Measurements from ENCODE around the gene PHETA1. TPM values are rescaled to one million over a fixed set of nuclear protein-coding genes. Genes with fewer than 3 reads are reported as not detected.

Gene PHETA1
- total RNA-seq, 1 experiment from 2014 or later, result 26.2 TPM

GRCh38 chr12:111417290-111417689, 48.4 kb upstream of the PHETA1 start:
- Histone ChIP-seq H3K9me2 (ENCODE audit: insufficient read depth) (no peaks in the 10 kb centered on the region), H3K36me3 (ENCODE audit: low read depth) (no peaks in the 10 kb centered on the region), H3K4me1 (replicated peaks; ENCODE audit: insufficient read depth) (peaks cover 9% of the 10 kb centered on the region), H3F3A (ENCODE audit: insufficient read depth, low read depth) (peaks cover 18% of the 10 kb centered on the region; the same call in 1 of the 2 replicates), H3K27ac (no peak overlapping the region), H4K20me1 (ENCODE audit: insufficient read depth) (peaks cover 9% of the 10 kb centered on the region; the same call in 1 of the 2 replicates), H3K4me3 (no peak overlapping the region), H2AFZ (no peak overlapping the region), H3K9me3 (ENCODE audit: insufficient read depth, low read depth) (no peaks in the 10 kb centered on the region), H3K79me2 (ENCODE audit: low read depth) (peaks cover 7% of the 10 kb centered on the region), H3K27me3 (ENCODE audit: insufficient read depth, low read depth) (no peaks in the 10 kb centered on the region), H3K4me2 (no peak overlapping the region)
- POLR2A ChIA-PET (ENCODE audit: unreplicated experiment), result no interaction called here
- DNase-seq, result no peak
- TF ChIP-seq CTCF (conservative IDR thresholded peaks at IDR 0.05), result no peak
- no peak for TF ChIP-seq EZH2 (IDR thresholded peaks at IDR 0.05; ENCODE audit: low read depth)
- CTCF ChIA-PET, result no interaction called here
- intact Hi-C loops (cut with micrococcal nuclease; ENCODE audit: unreplicated experiment), result no loop called here
- BruUV-seq (replicated peaks), result no TSS peak

GRCh38 chr12:111414711-111415252, 45.9 kb upstream of the PHETA1 start:
- Histone ChIP-seq H4K20me1 (ENCODE audit: insufficient read depth) (peaks cover 9% of the 10 kb centered on the region; the same call in 1 of the 2 replicates), H2AFZ (no peak overlapping the region), H3K9me2 (ENCODE audit: insufficient read depth) (no peaks in the 10 kb centered on the region), H3K27ac (no peak overlapping the region), H3K36me3 (ENCODE audit: low read depth) (no peaks in the 10 kb centered on the region), H3K4me3 (no peak overlapping the region), H3K79me2 (ENCODE audit: low read depth) (peaks cover 19% of the 10 kb centered on the region), H3K4me2 (no peak overlapping the region), H3F3A (ENCODE audit: insufficient read depth, low read depth) (peaks cover 20% of the 10 kb centered on the region; the same call in 1 of the 2 replicates), H3K27me3 (ENCODE audit: insufficient read depth, low read depth) (no peaks in the 10 kb centered on the region), H3K9me3 (ENCODE audit: insufficient read depth, low read depth) (no peaks in the 10 kb centered on the region), H3K4me1 (replicated peaks; ENCODE audit: insufficient read depth) (peaks cover 20% of the 10 kb centered on the region)
- intact Hi-C loops (cut with micrococcal nuclease; ENCODE audit: unreplicated experiment), result no loop called here
- CTCF ChIA-PET, result no interaction called here
- no peak for TF ChIP-seq EZH2 (IDR thresholded peaks at IDR 0.05; ENCODE audit: low read depth)
- TF ChIP-seq CTCF (conservative IDR thresholded peaks at IDR 0.05), result no peak
- no TSS peak for BruUV-seq (replicated peaks)
- DNase-seq, result no peak
- POLR2A ChIA-PET (ENCODE audit: unreplicated experiment), result no interaction called here

- H3K27me3 ChIP-seq (ENCODE audit: insufficient read depth, low read depth), result no peaks in the 10 kb centered on the region
- no peaks in the 10 kb centered on the region for H3K36me3 ChIP-seq (ENCODE audit: low read depth)
- peaks cover 33% of the 10 kb centered on the region for H3K4me1 ChIP-seq (replicated peaks; ENCODE audit: insufficient read depth)
- BruUV-seq (replicated peaks), result no TSS peak
- no peak overlapping the region for H3K27ac ChIP-seq
- H3F3A ChIP-seq (ENCODE audit: insufficient read depth, low read depth), result peaks cover 27% of the 10 kb centered on the region; the same call in 1 of the 2 replicates
- peaks cover 28% of the 10 kb centered on the region for H3K79me2 ChIP-seq (ENCODE audit: low read depth)
- H4K20me1 ChIP-seq (ENCODE audit: insufficient read depth), result peaks cover 9% of the 10 kb centered on the region; the same call in 1 of the 2 replicates
- CTCF ChIA-PET, result no interaction called here
- intact Hi-C loops (cut with micrococcal nuclease; ENCODE audit: unreplicated experiment), result no loop called here
- H2AFZ ChIP-seq, result no peak overlapping the region
- no peak for TF ChIP-seq EZH2 (IDR thresholded peaks at IDR 0.05; ENCODE audit: low read depth)
- no peak for TF ChIP-seq CTCF (conservative IDR thresholded peaks at IDR 0.05)
- H3K9me3 ChIP-seq (ENCODE audit: insufficient read depth, low read depth), result no peaks in the 10 kb centered on the region
- H3K4me2 ChIP-seq, result no peak overlapping the region
- H3K9me2 ChIP-seq (ENCODE audit: insufficient read depth), result no peaks in the 10 kb centered on the region
- POLR2A ChIA-PET (ENCODE audit: unreplicated experiment), result no interaction called here
- no peak for DNase-seq
- H3K4me3 ChIP-seq, result no peak overlapping the region
These were observed 44.7 kb upstream of the PHETA1 start for GRCh38 chr12:111413442-111414086.

Data from PC-9 (cell line).